RWPE2 (cell line): ENCODE data around the gene MRGPRE.

ENCODE experiments used
- ATAC-seq: fragments of 200-7000 bp; cut with Tn5 transposase; 3 replicates; pipeline ENCODE4 v1.9.1; 2021; ENCODE audit warnings: low read depth
- DNase-seq: peaks from one replicate; pipeline ENCODE4 v3.0.0-alpha.2; 2020; ENCODE audit warnings: low spot score
- H3K27ac ChIP-seq: fragments of 450-650 bp; 2 replicates; pipeline ENCODE4 v1.5.1; 2017; ENCODE audit warnings: mild to moderate bottlenecking; ENCODE audit not compliant: poor library complexity, severe bottlenecking
- H3K27me3 ChIP-seq: fragments of 250-450 bp; sonication (Bioruptor Pico); 2 replicates; pipeline ENCODE4 v1.5.1; 2021; ENCODE audit warnings: mild to moderate bottlenecking, moderate library complexity; ENCODE audit not compliant: insufficient read depth, poor library complexity, severe bottlenecking
- H3K36me3 ChIP-seq: fragments of 250-450 bp; sonication (Bioruptor Pico); 2 replicates; pipeline ENCODE4 v1.5.1; 2020; ENCODE audit warnings: low read depth, mild to moderate bottlenecking, moderate library complexity
- H3K4me1 ChIP-seq: fragments of 250-450 bp; sonication (Bioruptor Pico); 2 replicates; pipeline ENCODE4 v1.5.1; 2021; ENCODE audit warnings: mild to moderate bottlenecking, moderate library complexity; ENCODE audit not compliant: insufficient read depth, poor library complexity, severe bottlenecking
- H3K4me3 ChIP-seq: fragments of 250-450 bp; sonication (Bioruptor Pico); 2 replicates; pipeline ENCODE4 v1.5.1; 2021; ENCODE audit warnings: mild to moderate bottlenecking, moderate library complexity; ENCODE audit not compliant: severe bottlenecking
- H3K9me3 ChIP-seq: fragments of 250-450 bp; sonication (Bioruptor Pico); 2 replicates; pipeline ENCODE4 v1.5.1; 2021; ENCODE audit warnings: mild to moderate bottlenecking, moderate library complexity; ENCODE audit not compliant: severe bottlenecking
- CTCF ChIP-seq: fragments of 450-650 bp; IDR thresholded peaks from one replicate; pipeline ENCODE4 v1.5.1; 2017; ENCODE audit warnings: mild to moderate bottlenecking, moderate library complexity; ENCODE audit not compliant: poor library complexity, severe bottlenecking

MRGPRE gene

GRCh38 chr11:3224401-3225057 is 7.7 kb downstream of the MRGPRE start:
- no peaks in the 10 kb centered on the region for H3K9me3 ChIP-seq
- no peak for ATAC-seq
- no peak for DNase-seq
- H3K4me1 ChIP-seq: no peaks in the 10 kb centered on the region
- H3K27ac ChIP-seq: no peak overlapping the region
- no peaks in the 10 kb centered on the region for H3K36me3 ChIP-seq
- TF ChIP-seq CTCF: no peak
- peaks cover 28% of the 10 kb centered on the region for H3K27me3 ChIP-seq
- H3K4me3 ChIP-seq: no peak overlapping the region

GRCh38 chr11:3223932-3224381 is 8.3 kb downstream of the MRGPRE start:
- Histone ChIP-seq H3K9me3 (no peaks in the 10 kb centered on the region), H3K36me3 (no peaks in the 10 kb centered on the region), H3K4me1 (no peaks in the 10 kb centered on the region), H3K27me3 (peaks cover 32% of the 10 kb centered on the region), H3K27ac (no peak overlapping the region), H3K4me3 (no peak overlapping the region)
- TF ChIP-seq CTCF: no peak
- ATAC-seq (no peak), DNase-seq (no peak)

GRCh38 chr11:3222941-3223915 is 9.0 kb downstream of the MRGPRE start:
- peaks cover 32% of the 10 kb centered on the region for H3K27me3 ChIP-seq
- no peak overlapping the region for H3K4me3 ChIP-seq
- DNase-seq (no peak), ATAC-seq (no peak)
- no peak overlapping the region for H3K27ac ChIP-seq
- no peaks in the 10 kb centered on the region for H3K36me3 ChIP-seq
- H3K9me3 ChIP-seq: no peaks in the 10 kb centered on the region
- H3K4me1 ChIP-seq: no peaks in the 10 kb centered on the region
- TF ChIP-seq CTCF: no peak

GRCh38 chr11:3222003-3222855 is 10.0 kb downstream of the MRGPRE start:
- H3K36me3 ChIP-seq: no peaks in the 10 kb centered on the region
- TF ChIP-seq CTCF: no peak
- no peak for DNase-seq
- H3K4me1 ChIP-seq: no peaks in the 10 kb centered on the region
- no peak overlapping the region for H3K4me3 ChIP-seq
- peaks cover 32% of the 10 kb centered on the region for H3K27me3 ChIP-seq
- no peak overlapping the region for H3K27ac ChIP-seq
- no peaks in the 10 kb centered on the region for H3K9me3 ChIP-seq
- ATAC-seq: no peak
